Renal pelvis (tissue), 4 donors: ENCODE results near the gene BATF. TPM values are rescaled to one million over a fixed set of nuclear protein-coding genes. Genes with fewer than 3 reads are reported as not detected.

Experiments used
- DNase-seq: peaks from one replicate; pipeline ENCODE4 v3.0.0-alpha.2; 2013
- polyA plus RNA-seq, 3 donors: library from polyadenylated mRNA; unstranded; fragments of 120-200 nt; gene quantifications; one replicate each; pipeline ENCODE4 v1.2.1, GENCODE V29; 2013; ENCODE audit not compliant: insufficient read length in 3 of 3

BATF gene
- polyA plus RNA-seq, 3 donors = 0.46 to 0.71 (median 0.68) TPM

- DNase-seq = no peak
Measured at GRCh38 chr14:75499084-75499875, 23.0 kb upstream of the BATF start.

GRCh38 chr14:75501080-75501479, 21.2 kb upstream of the BATF start:
- DNase-seq = no peak

GRCh38 chr14:75504411-75504810, 17.9 kb upstream of the BATF start:
- DNase-seq = no peak

GRCh38 chr14:75506930-75507329, 15.3 kb upstream of the BATF start:
- no peak for DNase-seq

- no peak for DNase-seq
Measured at GRCh38 chr14:75510547-75510946, 11.7 kb upstream of the BATF start.

GRCh38 chr14:75511201-75511600, 11.1 kb upstream of the BATF start:
- DNase-seq = no peak

- DNase-seq = no peak
Measured at GRCh38 chr14:75513911-75514672, 8.2 kb upstream of the BATF start.

- no peak for DNase-seq
Measured at GRCh38 chr14:75514673-75515628, 7.3 kb upstream of the BATF start.

- no peak for DNase-seq
Measured at GRCh38 chr14:75515629-75515996, 6.7 kb upstream of the BATF start.

- no peak for DNase-seq
Measured at GRCh38 chr14:75518625-75519024, 3.6 kb upstream of the BATF start.

- no peak for DNase-seq
Measured at GRCh38 chr14:75519394-75519793, 2.9 kb upstream of the BATF start.

GRCh38 chr14:75519826-75520728, 2.2 kb upstream of the BATF start:
- DNase-seq = no peak

- no peak for DNase-seq
Measured at GRCh38 chr14:75520852-75521251, 1.4 kb upstream of the BATF start.

GRCh38 chr14:75521415-75522199, 662 bp upstream of the BATF start:
- no peak for DNase-seq

- no peak for DNase-seq
Measured at GRCh38 chr14:75522983-75523318, 682 bp downstream of the BATF start.

- DNase-seq = no peak
Measured at GRCh38 chr14:75523771-75524171, 1.5 kb downstream of the BATF start.

GRCh38 chr14:75525969-75526368, 3.7 kb downstream of the BATF start:
- no peak for DNase-seq

- DNase-seq = no peak
Measured at GRCh38 chr14:75527449-75528163, 5.3 kb downstream of the BATF start.

GRCh38 chr14:75531256-75531655, 9.0 kb downstream of the BATF start:
- no peak for DNase-seq
